HL-60 (cell line): ENCODE measurements around the gene TXN.

ENCODE experiments used
- CTCF ChIP-seq: IDR thresholded peaks from one replicate; pipeline ENCODE4 v1.5.1; 2011; ENCODE audit warnings: low read length, control low read depth, inconsistent platforms; ENCODE audit not compliant: insufficient read depth
- REST ChIP-seq: IDR thresholded peaks from 2 replicates; pipeline ENCODE4 v1.6.1; 2012; ENCODE audit warnings: low read depth; ENCODE audit not compliant: insufficient replicate concordance

GRCh38 chr9:110284211-110284844 is 28.0 kb upstream of the TXN start:
- no peak for TF ChIP-seq REST
- no peak for TF ChIP-seq CTCF
